ENCODE results near the gene LGALS3BP. TPM values are rescaled to one million over a fixed set of nuclear protein-coding genes. Genes with fewer than 3 reads are reported as not detected.
A peak's percentile ranks its signal among the peaks of the same experiment; 100 is the strongest.

The LGALS3BP gene, protein sequence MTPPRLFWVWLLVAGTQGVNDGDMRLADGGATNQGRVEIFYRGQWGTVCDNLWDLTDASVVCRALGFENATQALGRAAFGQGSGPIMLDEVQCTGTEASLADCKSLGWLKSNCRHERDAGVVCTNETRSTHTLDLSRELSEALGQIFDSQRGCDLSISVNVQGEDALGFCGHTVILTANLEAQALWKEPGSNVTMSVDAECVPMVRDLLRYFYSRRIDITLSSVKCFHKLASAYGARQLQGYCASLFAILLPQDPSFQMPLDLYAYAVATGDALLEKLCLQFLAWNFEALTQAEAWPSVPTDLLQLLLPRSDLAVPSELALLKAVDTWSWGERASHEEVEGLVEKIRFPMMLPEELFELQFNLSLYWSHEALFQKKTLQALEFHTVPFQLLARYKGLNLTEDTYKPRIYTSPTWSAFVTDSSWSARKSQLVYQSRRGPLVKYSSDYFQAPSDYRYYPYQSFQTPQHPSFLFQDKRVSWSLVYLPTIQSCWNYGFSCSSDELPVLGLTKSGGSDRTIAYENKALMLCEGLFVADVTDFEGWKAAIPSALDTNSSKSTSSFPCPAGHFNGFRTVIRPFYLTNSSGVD
- polyA plus RNA-seq (2013) = 9.1 and 9.3 TPM in 2 replicates

- Histone ChIP-seq H3K4me2 (ENCODE audit: low read length) (no peak within 1 kb of the TSS), H2BK5ac (ENCODE audit: low read depth, low read length, poor library complexity) (no peak within 1 kb of the TSS), H3K4ac (ENCODE audit: low read depth, low read length) (no peak within 1 kb of the TSS), H3K4me3 (ENCODE audit: low read depth, low read length) (no peak within 1 kb of the TSS), H3K14ac (ENCODE audit: low read length) (no peak within 1 kb of the TSS), H2AFZ (ENCODE audit: insufficient read depth, low read length, poor library complexity) (no peak within 1 kb of the TSS), H3K4me1 (ENCODE audit: control insufficient read depth in 1 of 2, insufficient read depth in 2 of 2, low read length in 2 of 2) (peaks cover 4 to 5% of the 10 kb centered on the region in 2 experiments), H3K9me3 (ENCODE audit: insufficient read depth, low read depth, low read length) (no peaks in the 10 kb centered on the region), H3K36me3 (ENCODE audit: control insufficient read depth in 1 of 2, insufficient read depth in 2 of 2, low read length in 2 of 2) (no peaks in the 10 kb centered on the region), H3K27me3 (ENCODE audit: insufficient read depth, low read length) (no peaks in the 10 kb centered on the region), H2BK120ac (ENCODE audit: insufficient read depth, low read length, poor library complexity) (no peak within 1 kb of the TSS), H3K79me2 (ENCODE audit: control insufficient read depth, insufficient read depth, low read length, poor library complexity) (no peaks in the 10 kb centered on the region), H3K9ac (ENCODE audit: low read length) (no peak within 1 kb of the TSS), H3K79me1 (ENCODE audit: low read length) (no peaks in the 10 kb centered on the region), H3K18ac (ENCODE audit: low read length) (no peak within 1 kb of the TSS), H2AK5ac (ENCODE audit: low read length) (no peak within 1 kb of the TSS), H4K91ac (ENCODE audit: low read depth, low read length) (no peak within 1 kb of the TSS), H3K23ac (ENCODE audit: low read length) (no peak within 1 kb of the TSS), H4K12ac (ENCODE audit: low read depth, low read length) (peak within 1 kb of the TSS; percentile 34), H3K27ac (ENCODE audit: low read depth, low read length) (no peak within 1 kb of the TSS), H4K8ac (ENCODE audit: low read depth, low read length) (peak within 1 kb of the TSS; percentile 54), H2BK12ac (ENCODE audit: low read length) (no peak within 1 kb of the TSS)
- no CpG with 5 or more reads among the region's 16 CpGs for WGBS (ENCODE audit: extremely low coverage, insufficient coverage, insufficient read length)
- peak; percentile 60 to 82 for DNase-seq
Observed at GRCh38 chr17:78979780-78980623, at the start of gene LGALS3BP. TSS of gene LGALS3BP (minus strand) at chr17:78979923. CDS start at chr17:78977191, 2,732 bp downstream.

- H4K8ac ChIP-seq (ENCODE audit: low read depth, low read length) = no peak overlapping the region
- H3K4ac ChIP-seq (ENCODE audit: low read depth, low read length) = no peak overlapping the region
- H3K9me3 ChIP-seq (ENCODE audit: insufficient read depth, low read depth, low read length) = peaks cover 2% of the 10 kb centered on the region
- H3K18ac ChIP-seq (ENCODE audit: low read length) = no peak overlapping the region
- no peak overlapping the region for H4K12ac ChIP-seq (ENCODE audit: low read depth, low read length)
- no peak overlapping the region for H2AK5ac ChIP-seq (ENCODE audit: low read length)
- peaks cover 13% of the 10 kb centered on the region for H3K79me1 ChIP-seq (ENCODE audit: low read length)
- H3K9ac ChIP-seq (ENCODE audit: low read length) = no peak overlapping the region
- H3K4me3 ChIP-seq (ENCODE audit: low read depth, low read length) = no peak overlapping the region
- peaks cover 12% of the 10 kb centered on the region for H3K27me3 ChIP-seq (ENCODE audit: insufficient read depth, low read length)
- no peak overlapping the region for H3K4me2 ChIP-seq (ENCODE audit: low read length)
- H3K23ac ChIP-seq (ENCODE audit: low read length) = no peak overlapping the region
- no peak for DNase-seq
- no peak overlapping the region for H2BK120ac ChIP-seq (ENCODE audit: insufficient read depth, low read length, poor library complexity)
- H3K4me1 ChIP-seq (ENCODE audit: control insufficient read depth in 1 of 2, insufficient read depth in 2 of 2, low read length in 2 of 2) = peaks cover 23 to 37% of the 10 kb centered on the region in 2 experiments
- H3K14ac ChIP-seq (ENCODE audit: low read length) = no peak overlapping the region
- no peak overlapping the region for H2BK12ac ChIP-seq (ENCODE audit: low read length)
- H2BK5ac ChIP-seq (ENCODE audit: low read depth, low read length, poor library complexity) = no peak overlapping the region
- H4K91ac ChIP-seq (ENCODE audit: low read depth, low read length) = no peak overlapping the region
- H3K36me3 ChIP-seq (ENCODE audit: control insufficient read depth in 1 of 2, insufficient read depth in 2 of 2, low read length in 2 of 2) = no peaks in the 10 kb centered on the region
- no peak overlapping the region for H2AFZ ChIP-seq (ENCODE audit: insufficient read depth, low read length, poor library complexity)
- WGBS (ENCODE audit: extremely low coverage, insufficient coverage, insufficient read length) = no CpG with 5 or more reads among the region's 17 CpGs
- H3K27ac ChIP-seq (ENCODE audit: low read depth, low read length) = no peak overlapping the region
- peaks cover 2% of the 10 kb centered on the region for H3K79me2 ChIP-seq (ENCODE audit: control insufficient read depth, insufficient read depth, low read length, poor library complexity)
Observed at GRCh38 chr17:79028496-79029326, 49.0 kb upstream of the LGALS3BP start.

- H3K4me2 ChIP-seq (ENCODE audit: low read length) = no peak overlapping the region
- H3K23ac ChIP-seq (ENCODE audit: low read length) = no peak overlapping the region
- H3K9me3 ChIP-seq (ENCODE audit: insufficient read depth, low read depth, low read length) = no peaks in the 10 kb centered on the region
- no peak overlapping the region for H3K27ac ChIP-seq (ENCODE audit: low read depth, low read length)
- peak overlapping the region; percentile 10 for H3K14ac ChIP-seq (ENCODE audit: low read length)
- H2AFZ ChIP-seq (ENCODE audit: insufficient read depth, low read length, poor library complexity) = no peak overlapping the region
- no peak overlapping the region for H3K4me3 ChIP-seq (ENCODE audit: low read depth, low read length)
- H2BK120ac ChIP-seq (ENCODE audit: insufficient read depth, low read length, poor library complexity) = no peak overlapping the region
- peak overlapping the region; percentile 17 for H4K91ac ChIP-seq (ENCODE audit: low read depth, low read length)
- peaks cover 13% of the 10 kb centered on the region for H3K27me3 ChIP-seq (ENCODE audit: insufficient read depth, low read length)
- H2BK5ac ChIP-seq (ENCODE audit: low read depth, low read length, poor library complexity) = no peak overlapping the region
- H3K79me1 ChIP-seq (ENCODE audit: low read length) = peaks cover 13% of the 10 kb centered on the region
- H3K36me3 ChIP-seq (ENCODE audit: control insufficient read depth in 1 of 2, insufficient read depth in 2 of 2, low read length in 2 of 2) = no peaks in the 10 kb centered on the region
- H2BK12ac ChIP-seq (ENCODE audit: low read length) = peak overlapping the region; percentile 13
- H4K8ac ChIP-seq (ENCODE audit: low read depth, low read length) = no peak overlapping the region
- H3K4ac ChIP-seq (ENCODE audit: low read depth, low read length) = no peak overlapping the region
- H3K79me2 ChIP-seq (ENCODE audit: control insufficient read depth, insufficient read depth, low read length, poor library complexity) = peaks cover 2% of the 10 kb centered on the region
- no CpG with 5 or more reads among the region's 16 CpGs for WGBS (ENCODE audit: extremely low coverage, insufficient coverage, insufficient read length)
- H3K9ac ChIP-seq (ENCODE audit: low read length) = no peak overlapping the region
- no peak for DNase-seq
- H4K12ac ChIP-seq (ENCODE audit: low read depth, low read length) = no peak overlapping the region
- H3K4me1 ChIP-seq (ENCODE audit: control insufficient read depth in 1 of 2, insufficient read depth in 2 of 2, low read length in 2 of 2) = peaks cover 25 to 38% of the 10 kb centered on the region in 2 experiments
- H2AK5ac ChIP-seq (ENCODE audit: low read length) = no peak overlapping the region
- no peak overlapping the region for H3K18ac ChIP-seq (ENCODE audit: low read length)
Observed at GRCh38 chr17:79027925-79028491, 48.3 kb upstream of the LGALS3BP start.

All from trophoblast cell (in vitro differentiated cells and primary cell).